Left kidney (tissue), 8 donors: ENCODE results near the gene CTSK. TPM values are rescaled to one million over a fixed set of nuclear protein-coding genes. Genes with fewer than 3 reads are reported as not detected.
"Not testable (repeated sequence)": the region's sequence is repeated elsewhere in the genome, so short reads cannot be mapped to it uniquely, and the experiment has no call there.

Source experiments
- DNase-seq: peaks from one replicate; pipeline ENCODE4 v3.0.0-alpha.2; 2013
- long read RNA-seq, 8 donors: transcript quantifications; one replicate each; lab custom pipeline, GENCODE V29; 2026
- polyA plus RNA-seq: library from polyadenylated mRNA; unstranded; fragments of 120-200 nt; gene quantifications from one replicate; pipeline ENCODE4 v1.2.1, GENCODE V29; 2013; ENCODE audit not compliant: insufficient read length

CTSK gene
- 27.6 TPM for polyA plus RNA-seq
- long read RNA-seq, donor 1, partial matches to known transcripts = 11 of 13 reads
- long read RNA-seq, donor 1, other reads (novel, unspliced or antisense) = 0 of 13 reads
- long read RNA-seq, donor 2, transcript CTSK-201 (8 exons, 1,692 nt) = major isoform, 6 of 18 reads
- long read RNA-seq, donor 2, partial matches to known transcripts = 12 of 18 reads
- long read RNA-seq, donor 2, other reads (novel, unspliced or antisense) = 0 of 18 reads
- long read RNA-seq, donor 3, partial matches to known transcripts = 9 of 13 reads
- long read RNA-seq, donor 3, other reads (novel, unspliced or antisense) = 0 of 13 reads
- long read RNA-seq, donor 4 = 0 reads
- long read RNA-seq, donor 5, transcript CTSK-201 (8 exons, 1,692 nt) = major isoform, 6 of 15 reads
- long read RNA-seq, donor 5, partial matches to known transcripts = 9 of 15 reads
- long read RNA-seq, donor 5, other reads (novel, unspliced or antisense) = 0 of 15 reads
- long read RNA-seq, donor 6, transcript CTSK-201 (8 exons, 1,692 nt) = major isoform, 5 of 13 reads
- long read RNA-seq, donor 6, partial matches to known transcripts = 8 of 13 reads
- long read RNA-seq, donor 6, other reads (novel, unspliced or antisense) = 0 of 13 reads
- long read RNA-seq, donor 7, transcript CTSK-201 (8 exons, 1,692 nt) = major isoform, 14 of 35 reads
- long read RNA-seq, donor 7, partial matches to known transcripts = 21 of 35 reads
- long read RNA-seq, donor 7, other reads (novel, unspliced or antisense) = 0 of 35 reads
- long read RNA-seq, donor 8, partial matches to known transcripts = 7 of 10 reads
- long read RNA-seq, donor 8, other reads (novel, unspliced or antisense) = 0 of 10 reads

- DNase-seq = no peak
Measured at GRCh38 chr1:150808121-150808520, at the start of gene CTSK. Gene CTSK (minus strand): TSS chr1:150808260. CDS start chr1:150806805, 1,455 bp downstream.

GRCh38 chr1:150852734-150853133 is 44.7 kb upstream of the CTSK start:
- not testable (repeated sequence) for DNase-seq

GRCh38 chr1:150850801-150851362 is 42.8 kb upstream of the CTSK start:
- not testable (repeated sequence) for DNase-seq

- no peak for DNase-seq
Measured at GRCh38 chr1:150846473-150847146, 38.5 kb upstream of the CTSK start.

GRCh38 chr1:150843474-150843873 is 35.4 kb upstream of the CTSK start:
- no peak for DNase-seq

- no peak for DNase-seq
Measured at GRCh38 chr1:150842964-150843363, 34.9 kb upstream of the CTSK start.

- no peak for DNase-seq
Measured at GRCh38 chr1:150842343-150842742, 34.3 kb upstream of the CTSK start.

GRCh38 chr1:150841626-150842025 is 33.6 kb upstream of the CTSK start:
- DNase-seq = no peak

GRCh38 chr1:150840850-150841249 is 32.8 kb upstream of the CTSK start:
- DNase-seq = not testable (repeated sequence)

GRCh38 chr1:150836129-150836773 is 28.2 kb upstream of the CTSK start:
- DNase-seq = peak; percentile 13

GRCh38 chr1:150833961-150834360 is 25.9 kb upstream of the CTSK start:
- not testable (repeated sequence) for DNase-seq

- no peak for DNase-seq
Measured at GRCh38 chr1:150832597-150832996, 24.5 kb upstream of the CTSK start.

GRCh38 chr1:150829751-150830150 is 21.7 kb upstream of the CTSK start:
- DNase-seq = no peak

GRCh38 chr1:150826299-150826698 is 18.2 kb upstream of the CTSK start:
- DNase-seq = no peak

GRCh38 chr1:150820730-150821512 is 12.9 kb upstream of the CTSK start:
- DNase-seq = no peak

GRCh38 chr1:150815871-150816270 is 7.8 kb upstream of the CTSK start:
- no peak for DNase-seq

GRCh38 chr1:150813028-150813707 is 5.1 kb upstream of the CTSK start:
- DNase-seq = no peak

GRCh38 chr1:150810958-150811659 is 3.0 kb upstream of the CTSK start:
- no peak for DNase-seq

GRCh38 chr1:150809651-150810050 is 1.6 kb upstream of the CTSK start:
- DNase-seq = no peak

- DNase-seq = no peak
Measured at GRCh38 chr1:150808846-150809245, 786 bp upstream of the CTSK start.
